Left forelimb (tissue), 1 donor: ENCODE data around the gene CDH23.

Source experiments
- DNase-seq: peaks from one replicate; pipeline ENCODE4 v3.0.0-alpha.2; 2018; ENCODE audit warnings: low spot score

The CDH23 gene

DNA sequence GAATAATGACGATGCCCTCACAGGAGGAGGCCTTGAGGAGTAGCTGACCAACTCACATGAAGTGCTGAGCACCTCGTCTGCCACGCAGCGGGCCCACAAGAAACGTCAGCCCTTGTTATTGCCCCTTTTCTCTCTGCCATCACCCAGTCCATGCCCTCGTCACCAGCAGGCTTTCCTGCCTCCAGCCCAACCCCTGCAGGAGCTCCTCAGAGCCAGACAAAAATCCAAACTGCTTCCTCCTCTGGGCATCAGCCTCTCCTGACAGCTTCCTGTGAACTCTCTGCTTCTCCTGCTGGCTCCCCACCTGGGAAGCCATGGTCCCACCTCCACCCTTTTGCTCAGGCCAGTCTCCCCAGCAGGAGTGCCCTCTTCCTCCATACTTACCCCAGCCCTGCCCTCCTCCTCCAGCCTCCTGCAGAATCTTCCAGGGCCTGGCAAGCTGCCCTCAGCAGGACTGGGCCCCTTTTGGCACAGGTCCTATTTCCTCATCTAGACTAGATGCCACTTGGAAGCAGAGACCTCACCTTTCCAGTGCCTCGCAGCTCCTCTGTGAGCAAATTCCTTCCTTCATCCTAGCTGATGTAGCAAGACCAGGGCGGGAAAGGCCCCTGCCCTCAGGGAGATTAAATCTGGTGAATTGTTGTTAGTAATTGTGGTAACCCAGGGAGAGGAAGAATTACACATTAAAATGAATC is 207.8 kb downstream of the CDH23 start:
- DNase-seq = no peak

DNA sequence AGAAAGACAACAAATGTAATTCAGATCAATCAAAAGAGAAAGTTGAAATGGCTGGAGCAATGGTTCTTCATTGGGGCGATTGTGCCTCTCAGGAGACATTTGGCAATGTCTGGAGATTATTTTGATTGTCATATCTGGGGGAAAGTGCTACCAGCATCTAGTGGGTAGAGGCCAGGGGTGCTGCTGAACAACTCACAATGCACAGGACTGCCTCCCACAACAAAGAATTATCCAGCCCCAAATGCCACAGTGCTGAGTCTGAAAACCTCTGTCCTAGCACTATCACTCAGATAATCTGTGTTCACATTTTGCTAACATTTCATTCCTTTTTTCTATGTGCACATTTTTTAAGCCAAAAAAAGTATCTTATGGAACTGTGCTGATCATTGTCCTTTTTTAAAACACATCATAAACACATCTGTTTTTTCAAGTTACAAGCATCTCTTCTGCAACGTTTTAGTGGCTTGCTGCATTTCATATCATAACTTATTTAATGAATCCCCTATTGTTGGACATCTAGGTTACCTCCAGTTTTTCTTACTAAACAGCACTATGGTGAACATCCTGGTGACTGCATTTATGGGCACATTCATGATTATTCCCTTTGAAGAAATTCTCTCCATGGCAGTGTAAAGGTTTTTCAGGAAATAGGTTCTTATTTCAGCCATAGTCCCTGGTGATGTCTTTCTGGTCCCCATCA is 208.7 kb downstream of the CDH23 start:
- DNase-seq = no peak

GRCh38 chr10:71606257-71607081 is 209.7 kb downstream of the CDH23 start:
- no peak for DNase-seq

DNA sequence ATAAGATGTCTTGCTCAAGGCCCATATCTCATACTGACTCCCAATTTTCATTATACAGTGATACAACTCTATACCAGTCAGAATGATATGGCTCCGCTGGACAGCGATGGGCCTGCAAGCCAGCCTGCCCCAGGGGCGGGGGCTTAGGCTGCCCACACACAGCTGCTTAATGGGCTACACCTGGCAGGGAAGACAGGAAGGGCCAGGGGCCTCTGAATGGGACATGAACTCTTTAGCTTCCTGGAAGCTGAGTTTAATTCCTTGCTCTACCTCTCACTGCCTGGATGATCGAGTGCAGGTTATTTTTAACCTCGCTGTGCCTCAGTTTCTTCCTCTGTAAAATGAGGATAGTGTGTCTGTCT is 210.3 kb downstream of the CDH23 start:
- no peak for DNase-seq

GRCh38 chr10:71608819-71609768 is 212.4 kb downstream of the CDH23 start:
- peak; percentile 80 for DNase-seq

GRCh38 chr10:71610651-71611050 is 213.9 kb downstream of the CDH23 start:
- no peak for DNase-seq

GRCh38 chr10:71611131-71611530 is 214.4 kb downstream of the CDH23 start:
- DNase-seq = no peak

DNA sequence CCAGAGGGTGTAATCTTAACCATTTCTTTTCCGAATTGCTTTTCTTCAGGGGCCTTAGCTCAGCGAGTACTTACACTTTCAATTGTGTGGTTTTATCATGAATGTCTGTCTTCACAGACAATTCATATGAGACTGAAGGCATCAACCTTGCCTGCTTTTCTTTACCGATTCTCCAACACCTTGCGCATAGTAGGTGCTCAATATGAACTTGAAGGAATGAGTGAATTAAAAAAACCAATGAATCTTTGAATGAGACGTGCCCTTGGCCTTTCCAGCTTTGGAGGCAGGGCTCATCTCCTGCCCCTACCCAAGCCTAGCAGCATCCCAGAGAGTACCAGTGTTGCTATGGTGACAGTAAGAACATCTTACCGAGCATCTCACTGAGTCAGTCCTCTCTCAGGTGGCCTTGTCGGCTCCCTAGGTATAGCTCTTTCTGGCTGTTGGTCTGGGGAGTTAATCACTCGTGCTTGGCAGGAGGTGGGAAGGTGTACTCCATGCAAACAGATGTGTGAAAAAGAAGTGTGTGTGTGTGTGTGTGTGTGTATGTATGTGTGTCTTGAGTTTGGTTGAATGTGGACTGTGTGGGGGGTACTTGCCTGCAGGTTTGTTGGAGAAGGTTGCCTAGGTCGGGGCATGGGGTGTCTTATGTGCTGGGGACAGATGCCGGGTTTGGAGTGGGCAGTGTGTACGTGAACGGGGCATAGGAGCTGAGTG is 215.1 kb downstream of the CDH23 start:
- no peak for DNase-seq

- no peak for DNase-seq
Measured at GRCh38 chr10:71613261-71613777, 216.6 kb downstream of the CDH23 start.

DNA sequence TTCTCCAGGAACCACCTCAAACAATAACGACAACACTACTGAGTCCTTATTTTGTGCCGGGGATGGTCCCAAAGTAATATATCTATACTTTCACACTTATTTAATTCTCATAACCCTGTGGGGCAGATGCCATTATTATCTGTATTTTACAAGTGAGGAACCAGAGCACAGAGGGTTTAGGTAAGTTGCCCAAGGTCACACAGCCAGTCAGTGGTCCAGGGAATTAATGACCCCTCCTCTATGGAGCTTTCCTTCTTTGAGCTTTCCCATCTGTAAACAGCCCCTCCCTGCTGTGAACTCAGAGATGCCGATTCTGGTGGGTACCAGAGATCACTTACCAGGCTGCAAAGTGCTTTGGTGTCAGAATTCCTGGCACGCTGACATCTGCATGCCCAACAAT is 217.2 kb downstream of the CDH23 start:
- DNase-seq = no peak

DNA sequence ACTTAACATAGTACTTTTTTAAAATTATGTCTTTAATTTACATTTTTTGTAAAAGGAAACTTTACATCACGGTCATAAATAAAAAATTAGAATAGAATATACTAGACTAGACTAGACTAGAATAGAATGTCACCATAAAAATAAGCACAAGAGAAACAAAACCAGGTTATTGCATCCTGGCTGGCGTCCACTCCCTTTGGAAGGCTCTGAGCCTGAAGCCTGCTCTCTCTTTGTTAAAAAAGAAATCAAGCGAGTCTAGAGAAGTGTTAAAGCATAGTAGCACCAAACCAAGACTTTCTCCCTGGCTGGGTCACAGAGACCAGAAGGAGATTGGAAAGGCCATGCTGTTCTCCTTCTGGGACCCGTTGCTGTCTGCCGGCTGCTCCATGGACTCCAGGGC is 218.2 kb downstream of the CDH23 start:
- DNase-seq = no peak

- no peak for DNase-seq
Measured at GRCh38 chr10:71615538-71616329, 219.0 kb downstream of the CDH23 start.

DNA sequence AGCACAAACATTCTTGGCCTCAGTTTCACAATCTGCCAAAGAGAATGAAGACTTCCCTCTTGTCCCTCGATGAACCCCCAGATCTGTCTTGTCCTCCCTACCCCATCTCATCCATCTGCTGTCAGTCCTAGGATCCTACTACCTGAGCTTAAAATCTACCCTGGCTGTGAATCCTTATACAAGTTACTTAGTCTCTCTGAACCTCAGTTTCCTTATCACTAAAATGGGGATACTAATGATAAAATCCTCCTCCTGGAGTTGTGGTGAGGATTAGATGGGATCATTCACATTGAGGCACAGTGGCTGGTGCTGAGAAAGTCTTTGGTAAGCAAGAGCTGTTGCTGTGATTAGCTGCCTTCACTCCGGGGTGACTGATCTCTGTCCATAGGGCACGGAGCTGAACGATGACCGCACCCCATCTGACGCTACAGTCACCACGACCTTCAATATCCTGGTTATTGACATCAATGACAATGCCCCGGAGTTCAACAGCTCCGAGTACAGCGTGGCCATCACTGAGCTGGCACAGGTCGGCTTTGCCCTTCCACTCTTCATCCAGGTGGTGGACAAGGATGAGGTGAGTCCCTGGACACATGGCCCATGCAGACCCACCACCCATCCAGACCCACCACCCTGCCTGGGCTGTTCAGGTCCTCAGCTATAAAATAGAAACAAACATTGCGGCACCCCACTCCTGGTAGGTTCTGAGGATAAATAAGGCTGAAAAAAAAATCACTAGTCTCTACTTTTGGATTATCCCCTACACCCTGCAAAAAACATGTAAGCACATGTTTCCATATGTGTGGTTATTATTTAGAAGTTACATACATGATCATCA is 220.3 kb downstream of the CDH23 start:
- DNase-seq = no peak

- DNase-seq = no peak
Measured at GRCh38 chr10:71618176-71618575, 221.5 kb downstream of the CDH23 start.

GRCh38 chr10:71618598-71618997 is 221.9 kb downstream of the CDH23 start:
- no peak for DNase-seq

DNA sequence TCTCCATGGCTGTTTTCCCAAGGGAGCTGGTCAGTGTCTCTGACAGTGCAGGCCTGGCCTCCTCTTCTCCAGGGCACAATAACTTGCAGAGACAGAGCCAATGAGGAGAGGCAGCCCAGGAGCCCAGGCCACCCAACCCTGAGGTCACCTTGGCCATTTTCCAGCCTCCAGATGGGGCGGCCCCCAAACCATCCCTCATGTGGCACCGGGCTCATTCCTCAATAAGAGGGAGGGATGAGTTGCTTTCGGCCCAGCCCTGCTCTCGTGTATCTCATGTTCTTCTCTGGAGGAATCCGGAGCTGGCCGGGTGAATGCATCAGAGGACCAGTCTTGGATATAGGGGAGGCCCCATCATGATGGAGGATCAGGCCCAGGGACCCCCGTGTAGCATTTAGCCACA is 223.9 kb downstream of the CDH23 start:
- DNase-seq = no peak

- no peak for DNase-seq
Measured at GRCh38 chr10:71621231-71622153, 224.8 kb downstream of the CDH23 start.

GRCh38 chr10:71622154-71622526 is 225.4 kb downstream of the CDH23 start:
- DNase-seq = no peak
